Endothelial cell of umbilical vein (primary cell): ENCODE data around the gene CDK17. TPM values are rescaled to one million over a fixed set of nuclear protein-coding genes. Genes with fewer than 3 reads are reported as not detected.

ENCODE experiments used
- BruUV-seq: library from RNA; stranded (reverse); fragments of 400-500 nt; replicated peaks from 2 replicates; lab custom pipeline; 2021; lab: Mats Ljungman, UMichigan
- CTCF ChIA-PET: fragments of 300-600, 350-600 bp; sonication (Branson Sonifier 250); formaldehyde crosslinking; loops from one replicate; lab custom pipeline; 2021; ENCODE audit warnings: antibody characterized with exemption, inconsistent platforms; lab: Charles Lee
- POLR2A ChIA-PET: fragments of 300-600, 350-600 bp; sonication (Branson Sonifier 250); formaldehyde crosslinking; loops from one replicate; lab custom pipeline; 2021; ENCODE audit warnings: antibody characterized with exemption, inconsistent platforms; lab: Charles Lee
- DNase-seq: peaks from one replicate; pipeline ENCODE4 v3.0.0-alpha.2; 2011; ENCODE audit warnings: low read depth, low spot score
- FAIRE-seq: peaks from 2 replicates; lab custom pipeline; 2011; peaks lifted over from hg19 to GRCh38; lab: Jason Lieb, UNC
- H2AFZ ChIP-seq: 2 replicates; pipeline ENCODE4 v1.6.0; 2012; ENCODE audit warnings: low read depth, low read length, control low read depth, inconsistent platforms
- H3K27ac ChIP-seq: 2 replicates; pipeline ENCODE4 v1.5.1; 2011; ENCODE audit warnings: low read depth, mild to moderate bottlenecking, control low read depth, low read length, moderate library complexity; ENCODE audit not compliant: insufficient read depth
- H3K27me3 ChIP-seq, 2 experiments: 2 replicates each; pipeline versions ENCODE4 v1.6.0 to v1.6.1; 2011; ENCODE audit warnings: low read length in 2 of 2, mixed read lengths in 1 of 2; ENCODE audit not compliant: control insufficient read depth in 2 of 2, insufficient read depth in 2 of 2
- H3K36me3 ChIP-seq, 2 experiments: 2 replicates in 1 of 2; 3 replicates in 1 of 2; pipeline ENCODE4 v1.5.1; 2011; ENCODE audit warnings: low read length in 2 of 2, mild to moderate bottlenecking in 1 of 2, moderate library complexity in 1 of 2; ENCODE audit not compliant: control insufficient read depth in 2 of 2, insufficient read depth in 2 of 2; ENCODE audit errors: extremely low read depth in 1 of 2
- H3K4me1 ChIP-seq: 3 replicates; pipeline ENCODE4 v1.5.1; 2011; ENCODE audit warnings: mild to moderate bottlenecking, low read length; ENCODE audit not compliant: control insufficient read depth, insufficient read depth; ENCODE audit errors: extremely low read depth
- H3K4me2 ChIP-seq: 2 replicates; pipeline ENCODE4 v1.6.1; 2011; ENCODE audit warnings: low read length, control low read depth, mixed read lengths; ENCODE audit not compliant: insufficient read depth
- H3K4me3 ChIP-seq, 3 experiments: fragments of 200-600 bp in 1 of 3; sonication (generic), shearing (Covaris generic) in 1 of 3; replicated peaks in 1 of 3; 2 replicates each; pipeline ENCODE4 v1.5.1; 2011 to 2016; ENCODE audit warnings: control low read depth in 3 of 3, low read length in 3 of 3, mild to moderate bottlenecking in 2 of 3, inconsistent platforms in 1 of 3, low read depth in 1 of 3, moderate library complexity in 1 of 3; ENCODE audit not compliant: insufficient read depth in 1 of 3
- H3K79me2 ChIP-seq: 2 replicates; pipeline ENCODE4 v1.6.0; 2012; ENCODE audit warnings: low read length, inconsistent platforms; ENCODE audit not compliant: control insufficient read depth, insufficient read depth
- H3K9ac ChIP-seq: replicated peaks from 2 replicates; pipeline ENCODE3; 2011; ENCODE audit warnings: low read length, control low read depth; ENCODE audit not compliant: insufficient read depth; ENCODE audit errors: extremely low read depth
- H3K9me1 ChIP-seq: replicated peaks from 3 replicates; pipeline ENCODE4 v1.6.0; 2011; ENCODE audit warnings: mild to moderate bottlenecking, low read length; ENCODE audit not compliant: control insufficient read depth, insufficient read depth; ENCODE audit errors: extremely low read depth
- H3K9me3 ChIP-seq: replicated peaks from 2 replicates; pipeline ENCODE4 v1.5.1; 2012; ENCODE audit warnings: low read length, inconsistent platforms; ENCODE audit not compliant: control insufficient read depth, insufficient read depth
- H4K20me1 ChIP-seq: replicated peaks from 2 replicates; pipeline ENCODE3; 2011; ENCODE audit warnings: mild to moderate bottlenecking, low read length; ENCODE audit not compliant: control insufficient read depth, insufficient read depth; ENCODE audit errors: extremely low read depth
- CTCF ChIP-seq, 2 donors: IDR thresholded peaks; 1 replicate in 1 of 2; 2 replicates in 1 of 2; pipeline ENCODE4 v1.5.1; 2011; ENCODE audit warnings: low read length in 2 of 2, mild to moderate bottlenecking in 2 of 2, moderate library complexity in 2 of 2, control low read depth in 1 of 2, inconsistent platforms in 1 of 2, low read depth in 1 of 2; ENCODE audit not compliant: insufficient read depth in 1 of 2; ENCODE audit errors: extremely low read depth in 1 of 2
- EZH2 ChIP-seq: IDR thresholded peaks from 2 replicates; pipeline ENCODE4 v1.6.1; 2012; ENCODE audit warnings: borderline replicate concordance, low read depth, mild to moderate bottlenecking, moderate library complexity, low read length, inconsistent platforms; ENCODE audit not compliant: severe bottlenecking
- FOS ChIP-seq: IDR thresholded peaks from 2 replicates; pipeline ENCODE4 v1.6.1; 2011; ENCODE audit warnings: mild to moderate bottlenecking, low read length, moderate library complexity, borderline replicate concordance; ENCODE audit not compliant: insufficient read depth
- GATA2 ChIP-seq: IDR thresholded peaks from 2 replicates; pipeline ENCODE4 v1.7.0; 2011; ENCODE audit warnings: low read depth, mild to moderate bottlenecking, moderate library complexity, mixed read lengths, low read length; ENCODE audit not compliant: insufficient read length, insufficient read depth
- JUN ChIP-seq: IDR thresholded peaks from 2 replicates; pipeline ENCODE4 v1.6.1; 2011; ENCODE audit warnings: borderline replicate concordance, low read depth; ENCODE audit not compliant: insufficient read length, insufficient read depth
- MAX ChIP-seq: IDR thresholded peaks from 2 replicates; pipeline ENCODE4 v1.6.1; 2011; ENCODE audit not compliant: insufficient read depth, insufficient read length
- MYC ChIP-seq: IDR thresholded peaks from one replicate; pipeline ENCODE4 v1.6.1; 2011; ENCODE audit warnings: mild to moderate bottlenecking, low read depth, low read length
- POLR2A ChIP-seq: IDR thresholded peaks from 2 replicates; pipeline ENCODE4 v1.6.1; 2012; ENCODE audit warnings: low read depth, mild to moderate bottlenecking, control low read depth, low read length
- dilution Hi-C: fragments of 300-500 bp; cut with MboI; formaldehyde crosslinking; loops from one replicate; pipeline ENCODE4 v1.15.0; 2019; ENCODE audit warnings: low sequenced_read_pairs; ENCODE audit not compliant: extremely low pct_ligation_motif_present
- intact Hi-C: fragments of 100-400 bp; cut with micrococcal nuclease; formaldehyde crosslinking; loops from one replicate; pipeline ENCODE4 v1.10.0; 2022
- polyA plus RNA-seq, 4 experiments: library from polyadenylated mRNA; depleted of rRNA in 3 of 4; stranded (reverse) in 3 of 4; unstranded in 1 of 4; fragments of >200 nt; gene quantifications; 2 replicates each; pipeline versions ENCODE4 v1.2.1 to v1.2.3, GENCODE V29; 2011 to 2012; ENCODE audit warnings: missing spikeins in 1 of 4
- total RNA-seq: library from RNA; stranded (reverse); gene quantifications from 2 replicates; pipeline ENCODE4 v1.2.3, GENCODE V29; 2021

Gene CDK17
- total and polyA plus RNA-seq, 2 donors (not counting 3 experiments of a cell fraction or from before 2014, with no cell fraction given): 61.1 to 176 TPM

- dilution Hi-C loops: no loop called here
- H2AFZ ChIP-seq: no peak overlapping the region
- ChIA-PET CTCF (interaction anchor here (1.2 kb wide), 1 partner anchor 9 kb away, joined by 4 read pairs; no protein-coding TSS in a partner anchor), POLR2A (no interaction called here)
- no peak overlapping the region for H3K27ac ChIP-seq
- H3K4me1 ChIP-seq: peaks cover 73% of the 10 kb centered on the region
- peaks cover 100% of the 10 kb centered on the region for H3K79me2 ChIP-seq
- DNase-seq (no peak), FAIRE-seq (no peak)
- no peaks in the 10 kb centered on the region for H3K36me3 ChIP-seq
- TF ChIP-seq MAX: no peak
- TF ChIP-seq EZH2: no peak
- TF ChIP-seq CTCF (IDR thresholded peaks at IDR 0.05; ENCODE audit: extremely low read depth in 1 of 2, insufficient read depth in 1 of 2, low read depth in 1 of 2, low read length in 2 of 2): no peak
- no peak for TF ChIP-seq POLR2A
- TF ChIP-seq MYC: no peak
- TF ChIP-seq GATA2: no peak
- no peak for TF ChIP-seq JUN
- no peak for TF ChIP-seq FOS
- BruUV-seq: no TSS peak
- H3K9me3 ChIP-seq: no peaks in the 10 kb centered on the region
- intact Hi-C loops: no loop called here
- H3K27me3 ChIP-seq: no peaks in the 10 kb centered on the region
- H3K4me2 ChIP-seq: peak overlapping the region; percentile 8
- H4K20me1 ChIP-seq: peaks cover 41% of the 10 kb centered on the region
- H3K4me3 ChIP-seq: no peak overlapping the region
- no peak overlapping the region for H3K9ac ChIP-seq
- H3K9me1 ChIP-seq: no peaks in the 10 kb centered on the region
Measured at GRCh38 chr12:96352161-96352835, 47.9 kb downstream of the CDK17 start.
